ENCODE results near the gene SLC12A1. TPM values are rescaled to one million over a fixed set of nuclear protein-coding genes. Genes with fewer than 3 reads are reported as not detected.
A peak's percentile ranks its signal among the peaks of the same experiment; 100 is the strongest.

Gene SLC12A1
- total and polyA plus RNA-seq, 2 of the 8 experiments (the other 6 are each of a cell fraction or from before 2014, with no cell fraction given) = 0.63 to 1.0 TPM

- no peak overlapping the region for H3K14ac ChIP-seq (ENCODE audit: insufficient read length)
- H2BK15ac ChIP-seq (ENCODE audit: low read length) = no peak overlapping the region
- H2AK5ac ChIP-seq (ENCODE audit: low read depth, low read length) = no peak overlapping the region
- POLR2A ChIA-PET (ENCODE audit: partially characterized antibody) = interaction anchor here (1.2 kb wide), 1 partner anchor 9 kb away, joined by 3 read pairs; no protein-coding TSS in a partner anchor
- no peak overlapping the region for H2BK12ac ChIP-seq (ENCODE audit: low read depth, low read length)
- DNase-seq (ENCODE audit: low read depth in 1 of 2, low spot score in 2 of 2) (no peak), FAIRE-seq (no peak)
- H3K23me2 ChIP-seq (ENCODE audit: low read depth, low read length) = no peaks in the 10 kb centered on the region
- no peak overlapping the region for H3K4me2 ChIP-seq (ENCODE audit: insufficient read depth in 1 of 2, low read depth in 2 of 2, low read length in 2 of 2)
- H3K79me2 ChIP-seq (ENCODE audit: control insufficient read depth in 1 of 2, insufficient read depth in 2 of 2, low read length in 2 of 2) = no peaks in the 10 kb centered on the region
- no peak overlapping the region for H4K91ac ChIP-seq (replicated peaks; ENCODE audit: insufficient read length, low read length)
- no peak overlapping the region for H3K18ac ChIP-seq (ENCODE audit: extremely low read depth, low read length)
- H3K36me3 ChIP-seq (ENCODE audit: control insufficient read depth in 2 of 4, insufficient read depth in 4 of 4, low read length in 3 of 4) = no peaks in the 10 kb centered on the region
- no peak overlapping the region for H2BK120ac ChIP-seq (replicated peaks; ENCODE audit: low read depth, low read length)
- no peak for TF ChIP-seq NRF1 (IDR thresholded peaks at IDR 0.05; ENCODE audit: low read depth, low read length)
- no peak for TF ChIP-seq HDAC6 (IDR thresholded peaks at IDR 0.05; ENCODE audit: low read depth, low read length)
- TF ChIP-seq EP300 (IDR thresholded peaks at IDR 0.05; ENCODE audit: borderline replicate concordance in 1 of 2, low read depth in 2 of 2, low read length in 2 of 2) = no peak
- TF ChIP-seq GTF2F1 (IDR thresholded peaks at IDR 0.05; ENCODE audit: borderline replicate concordance, low read depth, low read length) = no peak
- TF ChIP-seq E2F6 (IDR thresholded peaks at IDR 0.05) = no peak
- TF ChIP-seq SIN3A (conservative IDR thresholded peaks at IDR 0.05 in 1 of 2, IDR thresholded peaks at IDR 0.05 in 1 of 2; ENCODE audit: low read depth in 1 of 2, low read length in 2 of 2) = no peak
- H2BK20ac ChIP-seq (ENCODE audit: low read length) = no peak overlapping the region
- no peak overlapping the region for H3K4me3 ChIP-seq (ENCODE audit: extremely low read depth in 1 of 4, insufficient read depth in 2 of 4, low read depth in 3 of 4, low read length in 4 of 4)
- H3K79me1 ChIP-seq (ENCODE audit: low read depth, low read length) = no peaks in the 10 kb centered on the region
- H3K9ac ChIP-seq (replicated peaks in 1 of 4; ENCODE audit: extremely low read depth in 1 of 4, low read depth in 3 of 4, low read length in 3 of 4) = no peak overlapping the region
- H3K27me3 ChIP-seq (replicated peaks in 1 of 4; ENCODE audit: control insufficient read depth in 3 of 4, extremely low read depth in 1 of 4, insufficient read depth in 3 of 4, low read length in 3 of 4) = no peaks in the 10 kb centered on the region
- no peak overlapping the region for H3K56ac ChIP-seq (replicated peaks; ENCODE audit: insufficient read length, low read depth, low read length)
- H3K4ac ChIP-seq (replicated peaks; ENCODE audit: insufficient read length, low read depth, low read length) = no peak overlapping the region
- H2AFZ ChIP-seq (ENCODE audit: low read length) = peak overlapping the region; percentile 18; the same call in 1 of the 2 replicates
- CTCF ChIA-PET (ENCODE audit: partially characterized antibody) = no interaction called here
- WGBS, 2 experiments (ENCODE audit: extremely low coverage in 1 of 2, insufficient coverage in 1 of 2, insufficient read length in 1 of 2, insufficient replicate concordance in 2 of 2, low coverage in 1 of 2, low lambda C conversion rate in 2 of 2, missing lambda C conversion rate in 1 of 2) = 71% methylated on average over 10 of the region's 10 CpGs; no CpG with 5 or more reads in 1 of the 2 experiments
- H4K8ac ChIP-seq (ENCODE audit: extremely low read depth, insufficient read depth, low read length) = no peak overlapping the region
- H2BK5ac ChIP-seq (ENCODE audit: low read depth, low read length) = no peak overlapping the region
- peaks cover 2 to 8% (median 4%) of the 10 kb centered on the region in 4 experiments; a peak in 6 of 7 replicates for H3K4me1 ChIP-seq (replicated peaks in 1 of 4; ENCODE audit: control insufficient read depth in 3 of 4, insufficient read depth in 4 of 4, low read length in 3 of 4)
- no peak overlapping the region for H4K5ac ChIP-seq (ENCODE audit: insufficient read length, low read depth, low read length)
- no peaks in the 10 kb centered on the region for H3K9me3 ChIP-seq (ENCODE audit: insufficient read depth in 2 of 2, low read depth in 1 of 2, low read length in 1 of 2)
- H3K27ac ChIP-seq (ENCODE audit: low read depth, low read length) = no peak overlapping the region
- H3K23ac ChIP-seq (ENCODE audit: insufficient read length) = no peak overlapping the region
- no peaks in the 10 kb centered on the region for H4K20me1 ChIP-seq (replicated peaks in 1 of 2; ENCODE audit: control insufficient read depth in 1 of 2, insufficient read depth in 2 of 2, low read length in 2 of 2)
These were observed 108.9 kb downstream of the SLC12A1 start for GRCh38 chr15:48315041-48315440.

Data from H1 (cell line).